HepG2 (cell line): Measurements from ENCODE around the gene RAPGEF6. TPM values are rescaled to one million over a fixed set of nuclear protein-coding genes. Genes with fewer than 3 reads are reported as not detected.
A peak's percentile ranks its signal among the peaks of the same experiment; 100 is the strongest.

Experiments used
- ARID2 ChIP-seq: sonication (generic); formaldehyde crosslinking; IDR thresholded peaks from 2 replicates; pipeline ENCODE4 v1.8.1; 2022; ENCODE audit warnings: mild to moderate bottlenecking, missing genetic modification reagents, borderline replicate concordance
- ATF7 ChIP-seq, 2 experiments: fragments of 450-650 bp in 1 of 2; sonication (generic) in 1 of 2; formaldehyde crosslinking in 1 of 2; IDR thresholded peaks; 2 replicates each; pipeline versions ENCODE4 v1.4.0 to v1.6.1; 2016 to 2020; ENCODE audit warnings: antibody characterized with exemption in 1 of 2, mild to moderate bottlenecking in 1 of 2, missing genetic modification reagents in 1 of 2
- EHMT2 ChIP-seq: fragments of 200-600 bp; sonication (generic); IDR thresholded peaks from 2 replicates; pipeline ENCODE4 v1.7.0; 2017; ENCODE audit warnings: antibody characterized with exemption, low read depth, low read length, borderline replicate concordance
- EP300 ChIP-seq, 3 experiments: sonication (generic) in 1 of 3; formaldehyde crosslinking in 1 of 3; IDR thresholded peaks; 2 replicates each; pipeline versions ENCODE4 v1.5.1 to v1.6.1; 2011 to 2020; ENCODE audit warnings: low read depth in 2 of 3, low read length in 2 of 3, borderline replicate concordance in 1 of 3, improper control_type of control experiment in 1 of 3, mild to moderate bottlenecking in 1 of 3, missing genetic modification reagents in 1 of 3, moderate library complexity in 1 of 3
- FOXK1 ChIP-seq: sonication (generic); formaldehyde crosslinking; IDR thresholded peaks from 2 replicates; pipeline ENCODE4 v1.4.0; 2020; ENCODE audit warnings: low read depth, missing genetic modification reagents, borderline replicate concordance
- HES4 ChIP-seq: sonication (generic); formaldehyde crosslinking; IDR thresholded peaks from 2 replicates; pipeline ENCODE4 v1.9.0; 2021; ENCODE audit warnings: mild to moderate bottlenecking, missing genetic modification reagents, borderline replicate concordance
- HMGA1 ChIP-seq: sonication (generic); formaldehyde crosslinking; conservative IDR thresholded peaks from 2 replicates; pipeline ENCODE4 v1.4.0; 2020; ENCODE audit warnings: missing genetic modification reagents
- HNRNPUL1 ChIP-seq: fragments of 200-400 bp; formaldehyde crosslinking; IDR thresholded peaks from 2 replicates; pipeline ENCODE4 v1.6.1; 2017; ENCODE audit warnings: low read depth, mild to moderate bottlenecking, low read length, moderate library complexity
- HOXA3 ChIP-seq: sonication (generic); formaldehyde crosslinking; IDR thresholded peaks from 2 replicates; pipeline ENCODE4 v1.5.0; 2020; ENCODE audit warnings: missing genetic modification reagents
- NFKBIZ ChIP-seq: IDR thresholded peaks from 2 replicates; pipeline ENCODE4 v1.6.1; 2018; ENCODE audit warnings: missing genetic modification reagents, missing compliant biosample characterization
- NKX3-1 ChIP-seq: sonication (generic); formaldehyde crosslinking; IDR thresholded peaks from 2 replicates; pipeline ENCODE4 v1.5.0; 2020; ENCODE audit warnings: missing genetic modification reagents
- RAD21 ChIP-seq: fragments of 450-650 bp; formaldehyde crosslinking; IDR thresholded peaks from 2 replicates; pipeline ENCODE4 v1.5.0; 2020; ENCODE audit warnings: mild to moderate bottlenecking
- RFX1 ChIP-seq: fragments of 450-650 bp; IDR thresholded peaks from 2 replicates; pipeline ENCODE4 v1.6.1; 2017
- SSRP1 ChIP-seq: IDR thresholded peaks from 2 replicates; pipeline ENCODE4 v1.6.1; 2016; ENCODE audit warnings: control low read depth
- TBX2 ChIP-seq: sonication (generic); formaldehyde crosslinking; IDR thresholded peaks from 2 replicates; pipeline ENCODE4 v1.5.0; 2020; ENCODE audit warnings: missing genetic modification reagents, mild to moderate bottlenecking, borderline replicate concordance
- WIZ ChIP-seq: sonication (generic); formaldehyde crosslinking; IDR thresholded peaks from 2 replicates; pipeline ENCODE4 v1.5.1; 2020; ENCODE audit warnings: mild to moderate bottlenecking, missing genetic modification reagents
- ZBTB1 ChIP-seq: sonication (generic); formaldehyde crosslinking; IDR thresholded peaks from 2 replicates; pipeline ENCODE4 v1.4.0; 2020; ENCODE audit warnings: missing genetic modification reagents, borderline replicate concordance
- ZBTB38 ChIP-seq: sonication (generic); formaldehyde crosslinking; IDR thresholded peaks from 2 replicates; pipeline ENCODE4 v1.5.1; 2020; ENCODE audit warnings: mild to moderate bottlenecking, missing genetic modification reagents
- ZIK1 ChIP-seq: sonication (generic); formaldehyde crosslinking; IDR thresholded peaks from 2 replicates; pipeline ENCODE4 v1.5.0; 2020; ENCODE audit warnings: mild to moderate bottlenecking, low read depth, missing genetic modification reagents, borderline replicate concordance
- ZMYM4 ChIP-seq: sonication (generic); formaldehyde crosslinking; IDR thresholded peaks from 2 replicates; pipeline ENCODE4 v1.8.1; 2023; ENCODE audit warnings: mild to moderate bottlenecking, missing genetic modification reagents
- ZNF670 ChIP-seq: sonication (generic); formaldehyde crosslinking; IDR thresholded peaks from 2 replicates; pipeline ENCODE4 v1.8.0; 2022; ENCODE audit warnings: mild to moderate bottlenecking, missing genetic modification reagents, borderline replicate concordance
- ZNF776 ChIP-seq: sonication (generic); formaldehyde crosslinking; IDR thresholded peaks from 2 replicates; pipeline ENCODE4 v1.4.0; 2020; ENCODE audit warnings: mild to moderate bottlenecking, missing genetic modification reagents
- ZNF782 ChIP-seq: sonication (generic); formaldehyde crosslinking; IDR thresholded peaks from 2 replicates; pipeline ENCODE4 v1.4.0; 2020; ENCODE audit warnings: missing genetic modification reagents, mild to moderate bottlenecking, borderline replicate concordance
- ZSCAN30 ChIP-seq: sonication (generic); formaldehyde crosslinking; IDR thresholded peaks from 2 replicates; pipeline ENCODE4 v1.5.0; 2020; ENCODE audit warnings: mild to moderate bottlenecking, missing genetic modification reagents
- polyA plus RNA-seq, 8 experiments: library from polyadenylated mRNA; depleted of rRNA in 3 of 8; stranded (reverse) in 7 of 8; unstranded in 1 of 8; fragments of >200 nt; fragmentation: Illumina TruSeq in 4 of 8; extraction: Trizol in 4 of 8; gene quantifications; 2 replicates each; pipeline versions ENCODE4 v1.2.1 to v1.2.3, GENCODE V29; 2011 to 2016; ENCODE audit warnings: low read depth in 4 of 8, missing spikeins in 1 of 8, mixed read lengths in 1 of 8; ENCODE audit not compliant: insufficient read depth in 1 of 8
- total RNA-seq, 5 experiments: library from RNA; depleted of rRNA; stranded (reverse); fragments of >200 nt; fragmentation: Illumina TruSeq; extraction: Trizol; gene quantifications; 2 replicates each; pipeline ENCODE4 v1.2.3, GENCODE V29; 2016; ENCODE audit warnings: low read depth in 1 of 5
- TF ChIP-seq, protein P1 (sequence below): sonication (generic); formaldehyde crosslinking; IDR thresholded peaks from 2 replicates; pipeline ENCODE4 v1.4.0; 2020; ENCODE audit warnings: missing genetic modification reagents, borderline replicate concordance
- TF ChIP-seq, protein P2 (sequence below): sonication (generic); formaldehyde crosslinking; IDR thresholded peaks from 2 replicates; pipeline ENCODE4 v1.5.1; 2020; ENCODE audit warnings: mild to moderate bottlenecking, missing genetic modification reagents
- TF ChIP-seq, protein P3 (sequence below): IDR thresholded peaks from 2 replicates; pipeline ENCODE4 v1.6.1; 2016; ENCODE audit warnings: low read depth, borderline replicate concordance

Gene RAPGEF6
- total and polyA plus RNA-seq, 2 of the 13 experiments (the other 11 are each of a cell fraction or from before 2014, with no cell fraction given): 7.7 to 24.6 TPM

DNA sequence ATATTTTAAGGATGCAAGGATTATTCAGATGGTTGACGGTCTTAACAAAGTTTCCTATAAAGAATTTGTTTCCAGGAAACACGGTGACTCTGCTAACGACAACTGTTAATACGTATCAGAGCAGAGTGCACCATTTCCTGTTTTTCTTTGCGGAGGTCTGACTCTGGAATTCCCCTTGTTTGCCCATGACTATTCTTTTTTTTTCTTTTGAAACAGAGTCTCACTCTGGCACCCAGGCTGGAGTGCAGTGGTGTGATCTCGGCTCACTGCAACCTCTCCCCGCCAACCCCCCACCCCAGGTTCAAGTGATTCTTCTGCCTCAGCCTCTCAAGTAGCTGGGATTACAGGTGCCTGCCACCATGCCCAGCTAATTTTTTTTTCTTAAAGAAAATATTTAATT is 255.3 kb downstream of the RAPGEF6 start (continued):
- TF ChIP-seq RAD21: no peak
- TF ChIP-seq ARID2 (CRISPR knock-in tag): no peak
- TF ChIP-seq ATF7 (IDR thresholded peaks at IDR 0.05): no peak
- no peak for TF ChIP-seq ATF7 (CRISPR knock-in tag; IDR thresholded peaks at IDR 0.05)
- no peak for TF ChIP-seq EHMT2
- peak; percentile 56; the same call in 1 of the 2 replicates for TF ChIP-seq TBX2 (CRISPR knock-in tag)
- no peak for TF ChIP-seq ZNF670
- TF ChIP-seq, protein P1, sequence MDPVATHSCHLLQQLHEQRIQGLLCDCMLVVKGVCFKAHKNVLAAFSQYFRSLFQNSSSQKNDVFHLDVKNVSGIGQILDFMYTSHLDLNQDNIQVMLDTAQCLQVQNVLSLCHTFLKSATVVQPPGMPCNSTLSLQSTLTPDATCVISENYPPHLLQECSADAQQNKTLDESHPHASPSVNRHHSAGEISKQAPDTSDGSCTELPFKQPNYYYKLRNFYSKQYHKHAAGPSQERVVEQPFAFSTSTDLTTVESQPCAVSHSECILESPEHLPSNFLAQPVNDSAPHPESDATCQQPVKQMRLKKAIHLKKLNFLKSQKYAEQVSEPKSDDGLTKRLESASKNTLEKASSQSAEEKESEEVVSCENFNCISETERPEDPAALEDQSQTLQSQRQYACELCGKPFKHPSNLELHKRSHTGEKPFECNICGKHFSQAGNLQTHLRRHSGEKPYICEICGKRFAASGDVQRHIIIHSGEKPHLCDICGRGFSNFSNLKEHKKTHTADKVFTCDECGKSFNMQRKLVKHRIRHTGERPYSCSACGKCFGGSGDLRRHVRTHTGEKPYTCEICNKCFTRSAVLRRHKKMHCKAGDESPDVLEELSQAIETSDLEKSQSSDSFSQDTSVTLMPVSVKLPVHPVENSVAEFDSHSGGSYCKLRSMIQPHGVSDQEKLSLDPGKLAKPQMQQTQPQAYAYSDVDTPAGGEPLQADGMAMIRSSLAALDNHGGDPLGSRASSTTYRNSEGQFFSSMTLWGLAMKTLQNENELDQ (CRISPR knock-in tag): no peak
- TF ChIP-seq ZBTB1: no peak
- TF ChIP-seq, protein P2, sequence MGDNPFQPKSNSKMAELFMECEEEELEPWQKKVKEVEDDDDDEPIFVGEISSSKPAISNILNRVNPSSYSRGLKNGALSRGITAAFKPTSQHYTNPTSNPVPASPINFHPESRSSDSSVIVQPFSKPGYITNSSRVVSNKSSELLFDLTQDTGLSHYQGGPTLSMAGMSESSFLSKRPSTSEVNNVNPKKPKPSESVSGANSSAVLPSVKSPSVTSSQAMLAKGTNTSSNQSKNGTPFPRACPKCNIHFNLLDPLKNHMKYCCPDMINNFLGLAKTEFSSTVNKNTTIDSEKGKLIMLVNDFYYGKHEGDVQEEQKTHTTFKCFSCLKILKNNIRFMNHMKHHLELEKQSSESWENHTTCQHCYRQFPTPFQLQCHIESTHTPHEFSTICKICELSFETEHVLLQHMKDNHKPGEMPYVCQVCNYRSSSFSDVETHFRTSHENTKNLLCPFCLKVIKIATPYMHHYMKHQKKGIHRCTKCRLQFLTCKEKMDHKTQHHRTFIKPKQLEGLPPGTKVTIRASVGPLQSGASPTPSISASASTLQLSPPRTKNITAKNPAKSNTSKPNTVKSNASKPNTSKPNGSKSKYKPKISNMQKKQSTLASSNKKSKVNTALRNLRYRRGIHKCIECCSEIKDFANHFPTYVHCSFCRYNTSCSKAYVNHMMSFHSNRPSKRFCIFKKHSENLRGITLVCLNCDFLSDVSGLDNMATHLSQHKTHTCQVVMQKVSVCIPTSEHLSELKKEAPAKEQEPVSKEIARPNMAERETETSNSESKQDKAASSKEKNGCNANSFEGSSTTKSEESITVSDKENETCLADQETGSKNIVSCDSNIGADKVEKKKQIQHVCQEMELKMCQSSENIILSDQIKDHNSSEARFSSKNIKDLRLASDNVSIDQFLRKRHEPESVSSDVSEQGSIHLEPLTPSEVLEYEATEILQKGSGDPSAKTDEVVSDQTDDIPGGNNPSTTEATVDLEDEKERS (CRISPR knock-in tag): no peak
- TF ChIP-seq ZIK1 (CRISPR knock-in tag): no peak
- TF ChIP-seq ZNF782: no peak
- no peak for TF ChIP-seq WIZ
- peak in 1 of 2 experiments; percentile 59; a peak in 2 of 4 replicates for TF ChIP-seq EP300 (IDR thresholded peaks at IDR 0.05; ENCODE audit: low read depth in 2 of 2, low read length in 2 of 2)
- peak; percentile 54; the same call in 1 of the 2 replicates for TF ChIP-seq EP300 (CRISPR knock-in tag; IDR thresholded peaks at IDR 0.05; ENCODE audit: borderline replicate concordance)
- no peak for TF ChIP-seq NKX3-1 (CRISPR knock-in tag)
- TF ChIP-seq, protein P3, sequence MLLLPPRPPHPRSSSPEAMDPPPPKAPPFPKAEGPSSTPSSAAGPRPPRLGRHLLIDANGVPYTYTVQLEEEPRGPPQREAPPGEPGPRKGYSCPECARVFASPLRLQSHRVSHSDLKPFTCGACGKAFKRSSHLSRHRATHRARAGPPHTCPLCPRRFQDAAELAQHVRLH (CRISPR knock-in tag): no peak
- no peak for TF ChIP-seq RFX1
- no peak for TF ChIP-seq SSRP1 (CRISPR knock-in tag)
- TF ChIP-seq ZMYM4: 0 out of 2 replicates have a peak, but pooled peaks have one; percentile 14
- TF ChIP-seq HNRNPUL1: no peak
- TF ChIP-seq HMGA1 (CRISPR knock-in tag): no peak
- TF ChIP-seq ZBTB38 (CRISPR knock-in tag): peak; percentile 36; the same call in 1 of the 2 replicates
- TF ChIP-seq HES4: no peak
- peak; percentile 31; the same call in 1 of the 2 replicates for TF ChIP-seq HOXA3 (CRISPR knock-in tag)
- TF ChIP-seq FOXK1: peak; percentile 43; the same call in 1 of the 2 replicates
- no peak for TF ChIP-seq ZSCAN30 (CRISPR knock-in tag)
- no peak for TF ChIP-seq NFKBIZ (CRISPR knock-in tag)
- no peak for TF ChIP-seq ZNF776 (CRISPR knock-in tag)
